ENCODE measurements around the gene HOXB8.

DNA sequence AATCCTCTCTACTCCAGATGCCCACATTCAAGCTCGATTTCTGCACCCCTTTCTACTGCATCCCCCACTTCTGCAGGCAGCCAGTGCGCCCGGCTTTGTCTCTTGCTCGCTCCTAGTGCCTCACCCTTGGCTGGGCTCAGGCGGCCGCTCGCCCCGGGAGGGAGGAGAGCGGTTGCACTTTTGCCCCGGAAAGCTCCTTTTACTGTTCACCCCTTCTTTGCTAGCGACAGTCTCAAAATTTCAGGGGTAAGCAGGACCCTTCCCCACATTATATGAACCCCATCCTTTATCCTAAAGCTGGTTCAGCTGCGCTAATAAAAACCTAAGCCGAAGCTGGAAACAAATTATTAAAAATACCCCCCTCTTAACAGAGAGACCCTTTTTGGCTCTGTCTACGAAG, 22.5 kb downstream of the HOXB8 start:
- TF ChIP-seq POLR2AphosphoS5 (IDR thresholded peaks at IDR 0.05; ENCODE audit: low read depth, low read length) (no peak), POLR2A (IDR thresholded peaks at IDR 0.05; ENCODE audit: low read depth, low read length) (no peak), TAF1 (IDR thresholded peaks at IDR 0.05; ENCODE audit: low read depth, low read length) (no peak), POU2F2 (IDR thresholded peaks at IDR 0.05; ENCODE audit: low read depth, low read length) (no peak), SPI1 (IDR thresholded peaks at IDR 0.05; ENCODE audit: low read depth, low read length) (no peak)
